ENCODE measurements around the gene SLC39A8. TPM values are rescaled to one million over a fixed set of nuclear protein-coding genes. Genes with fewer than 3 reads are reported as not detected.
A peak's percentile ranks its signal among the peaks of the same experiment; 100 is the strongest.

Gene SLC39A8
- total RNA-seq, 1 donor from 2014 or later: 7.9 TPM

DNA sequence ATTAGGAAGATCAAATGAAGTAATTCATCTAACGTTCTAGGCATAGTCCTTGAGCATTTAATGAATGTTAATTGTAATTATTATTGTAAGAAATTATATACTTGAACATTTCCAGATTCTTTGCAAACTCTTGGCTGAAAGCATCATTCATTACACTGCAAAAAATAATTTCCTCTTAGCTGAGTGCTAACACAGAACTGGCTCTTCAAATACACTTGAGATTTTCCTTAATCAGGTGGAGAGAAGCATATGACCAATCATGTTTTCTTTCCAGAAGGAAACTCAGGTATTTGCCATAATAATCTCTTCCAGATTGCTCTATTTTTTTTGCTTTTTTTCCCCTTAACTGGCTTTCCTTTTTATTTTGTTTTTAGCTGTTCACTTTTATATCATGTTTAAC is 42.5 kb downstream of the SLC39A8 start:
- Mint-ChIP-seq H3K27me3 (ENCODE audit: low read depth) (no peaks in the 10 kb centered on the region), H3K36me3 (peaks cover 1% of the 10 kb centered on the region), H3K9me3 (no peaks in the 10 kb centered on the region), H3K4me3 (no peak overlapping the region), H3K27ac (no peak overlapping the region), H3K4me1 (peaks cover 4% of the 10 kb centered on the region)
- TF ChIP-seq, protein P1, sequence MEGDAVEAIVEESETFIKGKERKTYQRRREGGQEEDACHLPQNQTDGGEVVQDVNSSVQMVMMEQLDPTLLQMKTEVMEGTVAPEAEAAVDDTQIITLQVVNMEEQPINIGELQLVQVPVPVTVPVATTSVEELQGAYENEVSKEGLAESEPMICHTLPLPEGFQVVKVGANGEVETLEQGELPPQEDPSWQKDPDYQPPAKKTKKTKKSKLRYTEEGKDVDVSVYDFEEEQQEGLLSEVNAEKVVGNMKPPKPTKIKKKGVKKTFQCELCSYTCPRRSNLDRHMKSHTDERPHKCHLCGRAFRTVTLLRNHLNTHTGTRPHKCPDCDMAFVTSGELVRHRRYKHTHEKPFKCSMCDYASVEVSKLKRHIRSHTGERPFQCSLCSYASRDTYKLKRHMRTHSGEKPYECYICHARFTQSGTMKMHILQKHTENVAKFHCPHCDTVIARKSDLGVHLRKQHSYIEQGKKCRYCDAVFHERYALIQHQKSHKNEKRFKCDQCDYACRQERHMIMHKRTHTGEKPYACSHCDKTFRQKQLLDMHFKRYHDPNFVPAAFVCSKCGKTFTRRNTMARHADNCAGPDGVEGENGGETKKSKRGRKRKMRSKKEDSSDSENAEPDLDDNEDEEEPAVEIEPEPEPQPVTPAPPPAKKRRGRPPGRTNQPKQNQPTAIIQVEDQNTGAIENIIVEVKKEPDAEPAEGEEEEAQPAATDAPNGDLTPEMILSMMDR (IDR thresholded peaks at IDR 0.05; ENCODE audit: unreplicated experiment): no peak
- no peak for DNase-seq (ENCODE audit: low spot score in 2 of 2, unreplicated experiment in 2 of 2)

DNA sequence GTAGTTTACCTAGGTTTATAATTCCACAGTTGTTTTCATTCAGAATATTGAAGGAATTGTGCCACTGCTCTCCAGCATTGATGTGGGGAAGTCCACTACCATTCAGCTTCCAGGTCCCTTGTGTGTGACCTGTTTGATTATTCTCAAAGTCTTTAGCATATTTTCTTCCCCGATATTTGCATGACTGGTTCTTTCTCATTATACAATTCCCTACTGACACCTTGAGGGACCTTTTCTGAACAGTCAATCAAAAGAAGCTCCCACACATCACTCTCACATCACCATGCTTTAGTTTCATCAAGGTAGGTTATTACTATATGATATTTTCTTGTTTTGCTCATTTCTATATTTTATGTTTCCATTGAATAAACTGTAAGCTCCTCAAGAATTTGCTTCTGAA is 44.1 kb downstream of the SLC39A8 start:
- Mint-ChIP-seq H3K27me3 (ENCODE audit: low read depth) (no peaks in the 10 kb centered on the region), H3K36me3 (peaks cover 1% of the 10 kb centered on the region), H3K4me1 (peaks cover 4% of the 10 kb centered on the region), H3K9me3 (peaks cover 4% of the 10 kb centered on the region), H3K27ac (no peak overlapping the region), H3K4me3 (no peak overlapping the region)
- TF ChIP-seq, protein P1 (IDR thresholded peaks at IDR 0.05; ENCODE audit: unreplicated experiment): no peak
- no peak for DNase-seq (ENCODE audit: low spot score in 2 of 2, unreplicated experiment in 2 of 2)

DNA sequence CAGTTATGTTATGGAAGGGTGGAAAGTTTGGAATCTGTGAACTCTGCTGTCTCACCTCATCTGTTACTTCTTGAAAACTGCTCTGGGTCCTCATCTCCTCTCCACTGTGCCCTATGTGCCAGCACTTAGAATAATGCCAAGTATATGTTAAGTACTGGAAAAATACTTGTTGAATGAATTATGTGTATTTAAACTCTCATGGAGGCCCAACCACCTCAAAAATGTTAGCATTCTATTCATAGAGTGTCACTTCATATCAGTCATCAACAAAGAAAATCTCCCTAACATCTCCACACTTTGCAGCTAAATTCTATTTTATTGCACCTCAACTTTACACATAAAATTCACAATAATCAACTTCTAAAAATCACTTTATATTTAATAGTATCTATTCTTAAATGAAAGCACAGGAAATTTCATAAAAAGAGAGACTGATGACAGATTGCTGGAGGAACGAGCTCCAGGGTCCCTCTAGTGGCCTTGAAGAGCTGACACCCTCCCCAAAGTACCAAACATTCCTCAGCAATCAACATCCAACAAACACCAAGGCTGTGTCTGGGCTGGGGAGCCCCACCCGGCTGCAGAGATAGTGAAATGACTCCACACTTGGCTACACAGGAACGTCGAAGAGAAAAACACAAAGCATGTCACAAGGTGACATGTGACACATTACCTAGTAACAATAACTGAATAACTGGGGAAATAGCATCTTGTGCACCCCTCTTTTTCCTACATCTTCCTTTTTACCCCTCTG is 45.8 kb downstream of the SLC39A8 start:
- H3K27ac Mint-ChIP-seq: no peak overlapping the region
- H3K4me1 Mint-ChIP-seq: peaks cover 4% of the 10 kb centered on the region
- TF ChIP-seq, protein P1 (IDR thresholded peaks at IDR 0.05; ENCODE audit: unreplicated experiment): peak; percentile 48
- no peak overlapping the region for H3K4me3 Mint-ChIP-seq
- H3K36me3 Mint-ChIP-seq: peaks cover 3% of the 10 kb centered on the region
- peaks cover 6% of the 10 kb centered on the region for H3K9me3 Mint-ChIP-seq
- DNase-seq (ENCODE audit: low spot score in 2 of 2, unreplicated experiment in 2 of 2): no peak
- no peaks in the 10 kb centered on the region for H3K27me3 Mint-ChIP-seq (ENCODE audit: low read depth)

DNA sequence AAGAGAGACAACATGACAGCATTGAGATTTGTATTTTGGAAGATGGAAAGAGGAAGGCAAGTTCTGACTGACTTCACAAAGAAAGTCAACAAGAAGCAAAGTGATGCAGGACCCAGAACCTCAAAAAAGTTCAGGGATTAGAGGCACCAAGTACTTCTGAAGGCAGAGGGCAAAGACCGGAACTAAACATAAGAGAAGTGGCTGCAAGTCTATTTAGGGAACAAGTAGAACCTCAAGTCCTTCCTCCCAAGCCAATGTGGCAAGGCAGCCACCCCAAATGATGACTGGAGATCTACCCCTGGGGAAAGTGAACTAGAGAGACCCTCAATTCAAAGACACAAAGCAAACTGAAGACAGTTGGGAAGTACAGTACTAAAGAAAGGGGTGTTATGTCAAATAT is 46.6 kb downstream of the SLC39A8 start:
- Mint-ChIP-seq H3K27me3 (ENCODE audit: low read depth) (no peaks in the 10 kb centered on the region), H3K4me3 (no peak overlapping the region), H3K36me3 (peaks cover 4% of the 10 kb centered on the region), H3K4me1 (peaks cover 4% of the 10 kb centered on the region), H3K27ac (no peak overlapping the region), H3K9me3 (peaks cover 9% of the 10 kb centered on the region)
- TF ChIP-seq, protein P1 (IDR thresholded peaks at IDR 0.05; ENCODE audit: unreplicated experiment): no peak
- no peak for DNase-seq (ENCODE audit: low spot score in 2 of 2, unreplicated experiment in 2 of 2)

DNA sequence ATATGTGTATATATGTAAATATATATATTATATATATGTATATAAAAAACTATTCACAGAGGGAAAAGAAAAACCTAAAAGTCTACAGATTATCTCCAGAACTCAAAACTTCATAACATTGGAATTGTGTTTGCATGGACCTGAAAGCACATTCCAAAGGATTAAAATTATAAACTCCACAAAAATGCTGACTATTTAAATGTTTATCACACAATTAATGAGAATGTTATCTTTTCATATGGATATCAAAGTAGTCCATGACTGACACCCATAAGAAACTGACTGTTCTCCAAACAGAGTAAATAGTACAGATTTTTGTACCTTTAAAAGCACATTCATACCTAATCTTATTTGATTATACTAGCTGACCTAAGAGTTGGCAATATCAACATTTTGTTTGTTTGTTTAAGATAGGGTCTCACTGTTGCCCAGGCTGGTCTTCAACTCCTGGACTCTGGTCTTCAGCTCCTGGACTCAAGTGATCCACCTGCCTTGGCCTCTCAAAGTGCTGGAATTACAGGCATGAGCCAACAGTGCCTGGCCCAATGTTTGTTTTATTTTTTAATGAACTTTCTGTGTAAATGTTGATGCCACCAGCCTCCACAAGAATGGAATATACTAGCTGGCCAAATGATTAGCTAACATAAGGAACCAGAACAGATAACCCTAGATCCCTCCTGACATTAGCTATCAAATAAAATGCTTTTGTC is 50.0 kb downstream of the SLC39A8 start:
- TF ChIP-seq, protein P1 (IDR thresholded peaks at IDR 0.05; ENCODE audit: unreplicated experiment): no peak
- peaks cover 1% of the 10 kb centered on the region for H3K4me1 Mint-ChIP-seq
- DNase-seq (ENCODE audit: low spot score in 2 of 2, unreplicated experiment in 2 of 2): no peak
- H3K27me3 Mint-ChIP-seq (ENCODE audit: low read depth): no peaks in the 10 kb centered on the region
- no peak overlapping the region for H3K4me3 Mint-ChIP-seq
- H3K9me3 Mint-ChIP-seq: peaks cover 19% of the 10 kb centered on the region
- no peak overlapping the region for H3K27ac Mint-ChIP-seq
- peaks cover 14% of the 10 kb centered on the region for H3K36me3 Mint-ChIP-seq
